ENCODE measurements around the gene AHRR.

AHRR gene

DNA sequence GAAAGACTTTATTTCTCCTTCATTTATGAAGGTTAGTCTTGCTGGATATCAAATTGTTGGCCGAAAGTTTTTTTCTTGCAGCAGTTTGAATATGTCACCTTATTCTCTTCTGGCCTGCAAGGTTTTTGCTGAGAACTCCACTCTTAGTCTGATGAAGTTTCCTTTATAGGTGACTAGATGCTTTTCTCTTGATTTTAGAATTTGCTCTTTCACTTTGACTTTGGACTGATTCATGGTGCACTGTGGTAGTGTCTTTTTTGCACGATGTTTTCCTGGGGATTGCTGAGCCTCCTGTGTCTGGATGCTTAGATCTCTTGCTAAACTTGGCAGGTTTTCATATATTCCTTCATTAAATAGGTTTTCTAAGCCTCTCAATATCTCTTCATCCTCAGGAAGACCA lies 12.4 kb downstream of the AHRR start:
- FAIRE-seq, result no peak
- DNase-seq (ENCODE audit: insufficient read length, low spot score), result no peak
- TF ChIP-seq, protein P1, sequence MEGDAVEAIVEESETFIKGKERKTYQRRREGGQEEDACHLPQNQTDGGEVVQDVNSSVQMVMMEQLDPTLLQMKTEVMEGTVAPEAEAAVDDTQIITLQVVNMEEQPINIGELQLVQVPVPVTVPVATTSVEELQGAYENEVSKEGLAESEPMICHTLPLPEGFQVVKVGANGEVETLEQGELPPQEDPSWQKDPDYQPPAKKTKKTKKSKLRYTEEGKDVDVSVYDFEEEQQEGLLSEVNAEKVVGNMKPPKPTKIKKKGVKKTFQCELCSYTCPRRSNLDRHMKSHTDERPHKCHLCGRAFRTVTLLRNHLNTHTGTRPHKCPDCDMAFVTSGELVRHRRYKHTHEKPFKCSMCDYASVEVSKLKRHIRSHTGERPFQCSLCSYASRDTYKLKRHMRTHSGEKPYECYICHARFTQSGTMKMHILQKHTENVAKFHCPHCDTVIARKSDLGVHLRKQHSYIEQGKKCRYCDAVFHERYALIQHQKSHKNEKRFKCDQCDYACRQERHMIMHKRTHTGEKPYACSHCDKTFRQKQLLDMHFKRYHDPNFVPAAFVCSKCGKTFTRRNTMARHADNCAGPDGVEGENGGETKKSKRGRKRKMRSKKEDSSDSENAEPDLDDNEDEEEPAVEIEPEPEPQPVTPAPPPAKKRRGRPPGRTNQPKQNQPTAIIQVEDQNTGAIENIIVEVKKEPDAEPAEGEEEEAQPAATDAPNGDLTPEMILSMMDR (IDR thresholded peaks at IDR 0.05; ENCODE audit: insufficient read depth, missing control alignments), result no peak

DNA sequence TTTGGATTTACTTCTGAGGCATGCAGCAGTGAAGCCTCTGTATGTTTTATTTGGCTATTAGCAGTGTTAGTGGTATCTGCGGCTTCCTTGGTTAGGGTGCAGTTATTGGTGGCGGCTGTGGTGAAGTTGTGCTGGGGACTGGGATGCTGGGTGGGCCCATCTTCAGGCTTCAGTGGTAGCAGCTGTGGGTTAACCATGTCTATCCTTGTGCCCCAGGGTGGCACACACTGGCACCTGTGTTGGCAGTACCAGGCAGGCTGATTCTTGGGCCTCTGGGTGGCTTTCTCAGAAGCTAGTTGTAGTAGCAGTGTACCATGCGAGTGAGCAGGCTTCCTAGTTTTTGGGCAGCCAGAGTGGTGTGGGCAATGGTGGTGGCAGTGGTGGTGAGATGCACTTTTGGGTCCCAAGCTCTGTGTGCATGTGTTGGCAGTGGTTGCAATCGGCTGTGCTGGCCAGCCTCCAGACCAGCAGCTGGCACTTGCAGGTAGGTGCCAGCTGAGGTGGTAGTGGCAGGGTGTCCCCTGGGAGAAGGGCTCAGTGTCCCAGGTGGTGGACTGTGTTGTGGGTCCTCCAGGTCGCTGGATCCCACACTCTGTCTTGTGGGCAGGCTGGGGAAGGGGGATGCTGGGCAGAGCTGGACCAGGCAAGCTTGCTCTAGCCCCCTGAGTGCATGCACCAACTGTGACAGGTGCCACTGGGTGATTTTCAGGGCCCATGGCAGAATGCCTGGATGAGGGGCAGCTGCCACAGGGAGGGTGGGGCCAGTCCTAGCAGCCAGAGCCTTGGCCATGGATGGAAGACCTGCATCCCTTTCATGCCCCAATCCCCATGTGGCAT lies 13.6 kb downstream of the AHRR start:
- DNase-seq (ENCODE audit: insufficient read length, low spot score) (no peak), FAIRE-seq (no peak)
- TF ChIP-seq, protein P1 (IDR thresholded peaks at IDR 0.05; ENCODE audit: insufficient read depth, missing control alignments), result no peak

DNA sequence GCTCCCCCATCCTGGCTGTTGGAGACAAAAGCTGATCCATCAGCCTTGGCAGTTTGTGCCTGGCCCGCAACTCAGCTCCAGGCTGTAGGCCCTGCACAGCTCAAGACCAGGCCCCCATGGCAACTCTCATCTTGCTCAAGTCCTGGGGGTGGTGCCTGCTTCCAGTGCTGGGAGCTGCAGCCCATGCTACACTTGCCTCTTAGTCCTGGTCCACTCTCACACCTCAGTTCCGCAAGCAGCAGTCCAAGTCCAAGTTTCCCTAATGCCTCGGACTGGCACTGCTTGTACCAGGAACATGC lies 14.2 kb downstream of the AHRR start:
- TF ChIP-seq, protein P1 (IDR thresholded peaks at IDR 0.05; ENCODE audit: insufficient read depth, missing control alignments), result no peak
- DNase-seq (ENCODE audit: insufficient read length, low spot score) (no peak), FAIRE-seq (no peak)

DNA sequence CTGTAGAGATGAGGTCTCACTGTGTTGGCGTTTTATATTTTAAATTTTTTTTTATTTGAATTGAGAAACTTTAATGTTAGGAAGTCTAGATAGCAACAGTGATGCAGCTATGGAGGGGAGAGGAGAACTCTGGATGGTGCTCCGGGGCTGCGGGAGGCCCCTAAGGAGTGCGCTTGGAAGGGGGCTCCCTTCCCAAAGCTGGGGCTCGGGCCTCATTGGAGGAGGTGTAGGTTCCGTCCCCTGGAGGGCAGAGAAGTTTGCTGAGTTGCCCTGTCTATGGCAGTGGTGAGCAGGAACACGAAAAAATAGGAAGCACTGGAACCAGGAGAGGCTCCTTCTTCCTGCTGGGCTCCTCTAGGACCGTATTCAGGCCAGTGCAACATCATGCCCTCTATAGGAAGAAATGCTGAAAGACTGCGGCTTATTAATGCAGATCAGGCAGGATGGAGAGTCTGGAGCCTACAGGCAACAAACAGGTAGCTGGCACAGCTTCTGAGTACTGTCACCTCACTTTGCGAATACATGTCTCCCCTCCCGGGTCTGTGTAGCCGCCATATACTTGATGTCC lies 16.1 kb downstream of the AHRR start:
- FAIRE-seq, result no peak
- DNase-seq (ENCODE audit: insufficient read length, low spot score), result no peak
- TF ChIP-seq, protein P1 (IDR thresholded peaks at IDR 0.05; ENCODE audit: insufficient read depth, missing control alignments), result peak; percentile 39

DNA sequence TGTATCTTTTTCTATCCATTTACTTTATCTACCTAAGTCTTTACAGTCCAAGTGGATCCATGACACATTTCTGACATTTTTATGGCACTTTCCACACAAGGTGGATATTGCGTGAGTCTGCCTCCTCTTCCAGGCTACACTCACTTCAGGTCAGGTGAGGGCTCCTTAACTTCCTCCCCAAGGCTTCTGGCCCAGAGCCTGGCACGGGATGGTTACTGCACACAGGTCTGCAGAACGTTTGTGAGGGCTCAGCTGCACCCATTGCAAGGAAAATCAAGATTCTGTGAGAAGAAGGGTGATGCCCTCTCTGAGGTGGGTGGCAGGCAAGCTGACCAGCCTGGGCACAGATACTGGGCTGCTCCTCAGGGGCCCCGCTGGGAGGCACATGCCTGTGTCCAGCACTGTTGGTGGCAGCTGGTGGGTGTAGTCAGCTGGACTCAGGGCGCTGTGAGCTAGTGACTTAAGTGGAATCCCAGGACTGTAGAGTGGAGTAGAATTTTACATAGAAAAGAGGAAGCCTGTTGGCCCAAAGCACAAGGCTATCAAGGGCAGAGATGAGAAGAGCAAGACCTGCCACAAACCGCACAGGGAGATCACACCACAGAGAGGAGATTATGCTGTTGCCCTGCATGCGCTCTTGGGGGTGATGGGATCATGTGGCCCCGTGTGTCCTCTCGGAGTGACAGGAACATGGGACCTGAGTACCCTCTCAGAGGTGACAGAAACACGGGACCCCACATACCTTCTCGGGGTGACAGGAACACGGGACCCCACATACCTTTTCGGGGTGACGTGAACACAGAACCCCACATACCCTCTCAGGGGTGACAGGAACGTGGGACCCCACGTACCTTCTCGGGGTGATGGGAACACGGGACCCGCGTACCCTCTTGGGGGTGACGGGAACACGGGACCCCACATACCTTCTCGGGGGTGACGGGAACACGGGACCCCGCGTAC lies 21.3 kb downstream of the AHRR start:
- TF ChIP-seq, protein P1 (IDR thresholded peaks at IDR 0.05; ENCODE audit: insufficient read depth, missing control alignments), result no peak
- DNase-seq (ENCODE audit: insufficient read length, low spot score) (no peak), FAIRE-seq (no peak)

DNA sequence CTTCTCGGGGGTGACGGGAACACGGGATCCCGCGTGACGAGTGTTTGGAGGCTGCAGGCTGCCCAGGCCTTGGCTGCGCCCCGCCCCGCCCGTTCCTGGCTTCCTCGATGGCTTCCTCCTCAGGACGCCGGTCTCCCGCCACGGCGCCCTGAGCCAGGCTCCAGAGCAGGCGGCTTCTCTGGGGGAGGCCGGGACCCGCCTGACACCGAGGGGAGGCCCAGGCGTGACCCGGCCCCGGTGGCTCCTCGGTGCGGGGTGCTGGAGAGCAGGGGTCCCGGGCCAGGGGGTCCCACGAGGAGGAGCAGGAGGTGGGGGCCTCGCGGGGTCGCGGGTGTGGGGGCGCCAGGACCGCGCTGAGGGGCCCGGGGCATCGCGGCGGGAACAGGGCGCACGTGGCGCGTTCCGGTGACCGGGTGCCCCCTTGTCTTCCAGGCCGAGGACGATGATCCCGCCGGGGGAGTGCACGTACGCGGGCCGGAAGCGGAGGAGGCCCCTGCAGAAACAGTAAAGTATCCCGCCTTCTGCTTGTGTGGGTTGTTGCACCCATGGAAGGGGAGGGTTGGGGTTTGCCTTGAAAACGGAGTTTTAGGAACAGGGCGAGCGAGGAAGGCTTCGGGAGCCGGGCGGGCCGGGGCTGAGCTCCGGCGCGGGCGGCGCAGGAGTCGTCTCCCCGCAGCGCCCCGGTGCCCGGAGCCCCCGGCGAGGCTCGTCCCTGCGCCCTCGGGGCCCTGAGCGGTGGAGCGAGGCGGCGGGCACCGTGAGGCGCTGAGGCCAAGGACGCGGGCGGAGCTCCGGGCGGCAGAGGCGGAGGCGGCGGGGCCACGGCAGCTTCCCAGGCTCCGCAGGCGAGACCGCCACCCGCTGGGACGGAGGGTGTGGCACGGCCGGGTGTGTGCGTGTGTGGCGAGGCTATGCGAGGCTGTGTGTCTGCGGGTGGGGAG lies 22.2 kb downstream of the AHRR start:
- TF ChIP-seq, protein P1 (IDR thresholded peaks at IDR 0.05; ENCODE audit: insufficient read depth, missing control alignments), result no peak
- FAIRE-seq (no peak), DNase-seq (ENCODE audit: insufficient read length, low spot score) (no peak)
